ENCODE data around the gene BRD3.

Gene BRD3

GRCh38 chr9:133993635-133994253, 74.1 kb downstream of the BRD3 start:
- no peak for TF ChIP-seq CTCF (IDR thresholded peaks at IDR 0.05; ENCODE audit: unreplicated experiment in 3 of 3)
- Mint-ChIP-seq H3K27me3 (ENCODE audit: low read depth) (peaks cover 5% of the 10 kb centered on the region), H3K27ac (peak overlapping the region in 2 of 3 experiments; percentile 76 to 84), H3K9me3 (no peaks in the 10 kb centered on the region), H3K36me3 (ENCODE audit: low read depth) (no peaks in the 10 kb centered on the region), H3K4me3 (peak overlapping the region; percentile 82 to 91 (median 91)), H3K4me1 (peaks cover 10% of the 10 kb centered on the region)

GRCh38 chr9:133992780-133993634, 74.8 kb downstream of the BRD3 start:
- H3K36me3 Mint-ChIP-seq (ENCODE audit: low read depth) = no peaks in the 10 kb centered on the region
- no peaks in the 10 kb centered on the region for H3K9me3 Mint-ChIP-seq
- H3K27me3 Mint-ChIP-seq (ENCODE audit: low read depth) = peaks cover 5% of the 10 kb centered on the region

GRCh38 chr9:133991964-133992779, 75.7 kb downstream of the BRD3 start, which contains the start of gene VAV2:
VAV2 (minus strand) TSS chr9:133992324; CDS start chr9:133992278, 46 bp downstream.
- peak within 1 kb of the TSS in 2 of 3 experiments; percentile 56 to 93 for H3K27ac Mint-ChIP-seq
- H3K27me3 Mint-ChIP-seq (ENCODE audit: low read depth) = peaks cover 5% of the 10 kb centered on the region
- H3K36me3 Mint-ChIP-seq (ENCODE audit: low read depth) = no peaks in the 10 kb centered on the region
- peak within 1 kb of the TSS; percentile 91 for H3K4me3 Mint-ChIP-seq
- no peaks in the 10 kb centered on the region for H3K9me3 Mint-ChIP-seq
- TF ChIP-seq CTCF (IDR thresholded peaks at IDR 0.05; ENCODE audit: unreplicated experiment in 3 of 3) = no peak
- peaks cover 19% of the 10 kb centered on the region for H3K4me1 Mint-ChIP-seq

More at GRCh38 chr9:133992780-133993634, 74.8 kb downstream of the BRD3 start:
- peaks cover 15% of the 10 kb centered on the region for H3K4me1 Mint-ChIP-seq
- TF ChIP-seq CTCF (IDR thresholded peaks at IDR 0.05; ENCODE audit: unreplicated experiment in 3 of 3) = peak; percentile 17 to 58 (median 33)
- H3K27ac Mint-ChIP-seq = peak overlapping the region in 2 of 3 experiments; percentile 76 to 84
- H3K4me3 Mint-ChIP-seq = peak overlapping the region; percentile 82 to 91 (median 91)

GRCh38 chr9:133991214-133991921, 76.5 kb downstream of the BRD3 start:
- Mint-ChIP-seq H3K4me1 (peaks cover 22% of the 10 kb centered on the region), H3K36me3 (ENCODE audit: low read depth) (no peaks in the 10 kb centered on the region), H3K9me3 (no peaks in the 10 kb centered on the region), H3K4me3 (peak overlapping the region; percentile 89 to 91 (median 90)), H3K27ac (peak overlapping the region; percentile 56 to 93 (median 80)), H3K27me3 (ENCODE audit: low read depth) (peaks cover 2% of the 10 kb centered on the region)
- no peak for TF ChIP-seq CTCF (IDR thresholded peaks at IDR 0.05; ENCODE audit: unreplicated experiment in 3 of 3)

Data from nephron (organoid).